ENCODE data around the gene NR3C2.

The NR3C2 gene

DNA sequence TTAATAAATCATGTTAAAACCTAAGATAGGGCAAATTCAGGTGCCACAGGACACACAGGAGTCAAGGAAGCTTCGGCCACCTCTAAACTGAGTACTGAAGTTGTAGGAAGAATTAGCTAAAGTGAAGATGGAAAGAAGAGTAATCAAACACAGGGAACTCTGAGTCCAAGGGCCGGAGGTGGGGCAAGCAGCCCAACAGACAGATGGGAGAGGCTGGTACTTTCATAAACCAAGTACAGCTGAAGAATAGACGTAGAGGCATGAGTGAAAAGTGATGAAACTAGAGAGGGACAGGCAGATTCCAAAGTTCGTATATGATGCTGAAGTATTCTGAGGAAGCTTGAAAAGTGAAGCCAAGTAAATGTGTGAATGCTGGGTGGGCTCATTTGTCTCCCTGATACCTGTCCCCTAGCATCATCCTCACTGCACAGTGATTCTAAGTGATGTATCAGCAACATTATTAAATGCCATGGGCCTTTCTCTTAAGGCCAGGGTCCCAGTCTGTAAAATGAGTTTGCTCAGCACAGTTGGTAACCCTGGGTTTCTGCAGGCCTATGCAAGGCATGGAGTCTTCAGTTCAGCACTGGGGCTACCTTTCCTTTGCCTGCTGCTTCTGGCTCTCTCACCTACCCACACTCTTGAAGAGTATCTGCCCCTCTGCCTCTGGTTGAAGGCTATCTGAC lies 203.3 kb downstream of the NR3C2 start:
- Histone ChIP-seq H3K27me3 (replicated peaks) (no peaks in the 10 kb centered on the region), H3K4me3 (ENCODE audit: low read depth, low read length) (no peak overlapping the region), H3K36me3 (replicated peaks) (no peaks in the 10 kb centered on the region), H3K27ac (no peak overlapping the region)
- in situ Hi-C loops (cut with HindIII; ENCODE audit: low pct_ligation_motif_present, low sequenced_read_pairs): no loop called here
- TF ChIP-seq, protein P1, sequence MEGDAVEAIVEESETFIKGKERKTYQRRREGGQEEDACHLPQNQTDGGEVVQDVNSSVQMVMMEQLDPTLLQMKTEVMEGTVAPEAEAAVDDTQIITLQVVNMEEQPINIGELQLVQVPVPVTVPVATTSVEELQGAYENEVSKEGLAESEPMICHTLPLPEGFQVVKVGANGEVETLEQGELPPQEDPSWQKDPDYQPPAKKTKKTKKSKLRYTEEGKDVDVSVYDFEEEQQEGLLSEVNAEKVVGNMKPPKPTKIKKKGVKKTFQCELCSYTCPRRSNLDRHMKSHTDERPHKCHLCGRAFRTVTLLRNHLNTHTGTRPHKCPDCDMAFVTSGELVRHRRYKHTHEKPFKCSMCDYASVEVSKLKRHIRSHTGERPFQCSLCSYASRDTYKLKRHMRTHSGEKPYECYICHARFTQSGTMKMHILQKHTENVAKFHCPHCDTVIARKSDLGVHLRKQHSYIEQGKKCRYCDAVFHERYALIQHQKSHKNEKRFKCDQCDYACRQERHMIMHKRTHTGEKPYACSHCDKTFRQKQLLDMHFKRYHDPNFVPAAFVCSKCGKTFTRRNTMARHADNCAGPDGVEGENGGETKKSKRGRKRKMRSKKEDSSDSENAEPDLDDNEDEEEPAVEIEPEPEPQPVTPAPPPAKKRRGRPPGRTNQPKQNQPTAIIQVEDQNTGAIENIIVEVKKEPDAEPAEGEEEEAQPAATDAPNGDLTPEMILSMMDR (IDR thresholded peaks at IDR 0.05; ENCODE audit: low read depth, low read length, missing control alignments): no peak
- DNase-seq: no peak

GRCh38 chr4:148238086-148238485 lies 204.1 kb downstream of the NR3C2 start:
- H3K27ac ChIP-seq: no peak overlapping the region
- TF ChIP-seq, protein P1 (IDR thresholded peaks at IDR 0.05; ENCODE audit: low read depth, low read length, missing control alignments): no peak
- H3K4me3 ChIP-seq (ENCODE audit: low read depth, low read length): no peak overlapping the region
- in situ Hi-C loops (cut with HindIII; ENCODE audit: low pct_ligation_motif_present, low sequenced_read_pairs): no loop called here
- no peaks in the 10 kb centered on the region for H3K36me3 ChIP-seq (replicated peaks)
- DNase-seq: no peak
- H3K27me3 ChIP-seq (replicated peaks): no peaks in the 10 kb centered on the region

- no peak for DNase-seq
- Histone ChIP-seq H3K36me3 (replicated peaks) (no peaks in the 10 kb centered on the region), H3K27ac (no peak overlapping the region), H3K4me3 (ENCODE audit: low read depth, low read length) (no peak overlapping the region), H3K27me3 (replicated peaks) (no peaks in the 10 kb centered on the region)
- TF ChIP-seq, protein P1 (IDR thresholded peaks at IDR 0.05; ENCODE audit: low read depth, low read length, missing control alignments): no peak
- in situ Hi-C loops (cut with HindIII; ENCODE audit: low pct_ligation_motif_present, low sequenced_read_pairs): no loop called here
Measured at GRCh38 chr4:148235809-148236208, 206.4 kb downstream of the NR3C2 start.

DNA sequence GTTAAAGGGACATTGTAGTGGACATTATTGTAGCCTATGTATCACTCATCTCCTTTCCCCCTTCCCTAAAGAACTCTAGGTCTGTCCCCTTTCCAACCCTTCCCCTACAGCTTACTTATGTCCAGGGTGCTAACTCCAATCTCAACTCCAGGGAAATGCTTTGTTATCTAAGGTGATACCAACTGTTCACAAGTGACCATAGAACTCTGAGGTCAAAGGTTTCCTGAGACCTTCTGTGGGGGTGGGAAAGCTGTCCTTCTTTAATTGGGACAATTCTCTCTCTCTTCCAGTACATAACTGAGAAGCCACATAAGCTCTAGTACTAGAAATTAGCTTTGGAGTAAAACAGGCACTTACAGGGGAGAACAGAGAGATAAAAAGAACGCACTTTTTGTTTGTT lies 212.4 kb downstream of the NR3C2 start:
- no peak for DNase-seq
- Histone ChIP-seq H3K4me3 (ENCODE audit: low read depth, low read length) (no peak overlapping the region), H3K36me3 (replicated peaks) (no peaks in the 10 kb centered on the region), H3K27ac (no peak overlapping the region), H3K27me3 (replicated peaks) (no peaks in the 10 kb centered on the region)
- TF ChIP-seq, protein P1 (IDR thresholded peaks at IDR 0.05; ENCODE audit: low read depth, low read length, missing control alignments): no peak
- in situ Hi-C loops (cut with HindIII; ENCODE audit: low pct_ligation_motif_present, low sequenced_read_pairs): no loop called here

GRCh38 chr4:148229028-148229427 lies 213.2 kb downstream of the NR3C2 start:
- H3K27ac ChIP-seq: no peak overlapping the region
- in situ Hi-C loops (cut with HindIII; ENCODE audit: low pct_ligation_motif_present, low sequenced_read_pairs): no loop called here
- no peaks in the 10 kb centered on the region for H3K27me3 ChIP-seq (replicated peaks)
- TF ChIP-seq, protein P1 (IDR thresholded peaks at IDR 0.05; ENCODE audit: low read depth, low read length, missing control alignments): no peak
- no peak for DNase-seq
- no peak overlapping the region for H3K4me3 ChIP-seq (ENCODE audit: low read depth, low read length)
- H3K36me3 ChIP-seq (replicated peaks): no peaks in the 10 kb centered on the region

- TF ChIP-seq, protein P1 (IDR thresholded peaks at IDR 0.05; ENCODE audit: low read depth, low read length, missing control alignments): no peak
- H3K27me3 ChIP-seq (replicated peaks): no peaks in the 10 kb centered on the region
- H3K36me3 ChIP-seq (replicated peaks): no peaks in the 10 kb centered on the region
- in situ Hi-C loops (cut with HindIII; ENCODE audit: low pct_ligation_motif_present, low sequenced_read_pairs): no loop called here
- no peak for DNase-seq
- H3K4me3 ChIP-seq (ENCODE audit: low read depth, low read length): no peak overlapping the region
- no peak overlapping the region for H3K27ac ChIP-seq
Measured at GRCh38 chr4:148227147-148227546, 215.1 kb downstream of the NR3C2 start.

All from brain microvascular endothelial cell (primary cell).